HEK293 (cell line): Measurements from ENCODE around the gene GXYLT1.

ENCODE experiments used
- HOXD13 ChIP-seq: sonication (generic); formaldehyde crosslinking; IDR thresholded peaks from 2 replicates; pipeline ENCODE4 v1.8.0; 2022; ENCODE audit warnings: missing genetic modification reagents, borderline replicate concordance
- ZNF513 ChIP-seq: fragments of 450-650 bp; IDR thresholded peaks from 2 replicates; pipeline ENCODE4 v1.5.1; 2018; ENCODE audit warnings: missing biosample characterization, missing genetic modification characterization
- ZNF658 ChIP-seq: fragments of 450-650 bp; formaldehyde crosslinking; IDR thresholded peaks from 2 replicates; pipeline ENCODE4; 2016; ENCODE audit warnings: missing biosample characterization, missing genetic modification characterization

- no peak for TF ChIP-seq HOXD13 (CRISPR knock-in tag)
- no peak for TF ChIP-seq ZNF513 (tag by site-specific recombination)
- no peak for TF ChIP-seq ZNF658
Observed at GRCh38 chr12:42085594-42085993, 59.1 kb downstream of the GXYLT1 start.
